Stimulated activated CD8-positive, alpha-beta memory T cell treated with anti-CD3 and anti-CD28 coated beads, Interleukin-12 subunit alpha, Interleukin-12 subunit beta, amount 100 ng/mL, for 4 hours (primary cell): ENCODE measurements around the gene NBPF12.
"Not testable (repeated sequence)": the region's sequence is repeated elsewhere in the genome, so short reads cannot be mapped to it uniquely, and the experiment has no call there.

Source experiments
- DNase-seq: peaks from one replicate; pipeline ENCODE4 v3.0.0-alpha.2; 2020; ENCODE audit warnings: low read depth

Gene NBPF12

GRCh38 chr1:146986450-146986849 lies 48.3 kb downstream of the NBPF12 start:
- DNase-seq, result not testable (repeated sequence)

- DNase-seq, result not testable (repeated sequence)
These were observed 49.4 kb downstream of the NBPF12 start for GRCh38 chr1:146987502-146987901.

GRCh38 chr1:146989455-146989854 lies 51.3 kb downstream of the NBPF12 start:
- DNase-seq, result not testable (repeated sequence)

GRCh38 chr1:147008495-147008894 lies 70.4 kb downstream of the NBPF12 start:
- DNase-seq, result not testable (repeated sequence)

- not testable (repeated sequence) for DNase-seq
These were observed 88.9 kb downstream of the NBPF12 start for GRCh38 chr1:147026975-147027374.

- not testable (repeated sequence) for DNase-seq
These were observed 92.0 kb downstream of the NBPF12 start for GRCh38 chr1:147030066-147030653.

GRCh38 chr1:147039916-147040315 lies 101.8 kb downstream of the NBPF12 start:
- DNase-seq, result no peak

DNA sequence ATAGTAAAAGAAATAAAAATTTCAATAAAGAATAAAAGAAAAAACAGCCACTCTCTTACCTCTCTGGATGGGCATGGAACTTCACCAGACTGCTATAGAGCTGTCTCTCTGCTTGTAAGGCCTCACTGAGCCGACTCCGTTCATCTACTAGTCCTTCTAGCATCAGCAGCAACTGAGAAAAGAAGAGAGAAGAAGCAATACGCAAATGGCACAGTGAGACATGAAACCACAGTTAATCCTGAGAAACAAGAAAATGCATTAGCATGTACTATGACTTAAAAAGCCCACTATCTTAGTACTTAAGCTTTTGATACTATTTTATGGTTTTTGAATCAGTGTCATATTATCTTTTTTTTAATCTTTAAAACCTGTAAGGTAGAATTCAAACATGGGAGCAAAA lies 104.8 kb downstream of the NBPF12 start:
- DNase-seq, result not testable (repeated sequence)

DNA sequence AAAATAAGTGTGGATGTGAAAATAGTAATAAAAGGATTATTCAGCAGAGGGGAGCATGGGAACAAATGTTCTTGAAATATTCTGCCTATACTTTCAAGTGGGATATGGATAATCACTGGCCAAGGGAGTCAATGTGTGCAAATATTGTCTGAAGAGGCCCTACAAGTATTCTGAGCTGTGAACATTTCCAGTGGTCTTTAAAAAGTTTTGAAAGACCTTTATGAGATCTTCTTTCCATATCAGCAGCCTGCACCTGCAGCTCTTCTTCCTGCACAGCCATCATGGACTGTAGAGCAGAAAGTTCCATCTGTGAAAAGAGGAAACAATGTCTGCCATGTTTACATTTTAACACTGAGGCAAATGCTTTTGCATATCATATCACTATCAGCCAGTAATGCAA lies 106.4 kb downstream of the NBPF12 start:
- not testable (repeated sequence) for DNase-seq
